Germinal center (tissue), 1 donor: ENCODE measurements around the gene SSR4.

Experiments
- DNase-seq: peaks from one replicate; pipeline ENCODE4 v3.0.0; 2012; ENCODE audit warnings: mixed read lengths, low spot score

Gene SSR4

DNA sequence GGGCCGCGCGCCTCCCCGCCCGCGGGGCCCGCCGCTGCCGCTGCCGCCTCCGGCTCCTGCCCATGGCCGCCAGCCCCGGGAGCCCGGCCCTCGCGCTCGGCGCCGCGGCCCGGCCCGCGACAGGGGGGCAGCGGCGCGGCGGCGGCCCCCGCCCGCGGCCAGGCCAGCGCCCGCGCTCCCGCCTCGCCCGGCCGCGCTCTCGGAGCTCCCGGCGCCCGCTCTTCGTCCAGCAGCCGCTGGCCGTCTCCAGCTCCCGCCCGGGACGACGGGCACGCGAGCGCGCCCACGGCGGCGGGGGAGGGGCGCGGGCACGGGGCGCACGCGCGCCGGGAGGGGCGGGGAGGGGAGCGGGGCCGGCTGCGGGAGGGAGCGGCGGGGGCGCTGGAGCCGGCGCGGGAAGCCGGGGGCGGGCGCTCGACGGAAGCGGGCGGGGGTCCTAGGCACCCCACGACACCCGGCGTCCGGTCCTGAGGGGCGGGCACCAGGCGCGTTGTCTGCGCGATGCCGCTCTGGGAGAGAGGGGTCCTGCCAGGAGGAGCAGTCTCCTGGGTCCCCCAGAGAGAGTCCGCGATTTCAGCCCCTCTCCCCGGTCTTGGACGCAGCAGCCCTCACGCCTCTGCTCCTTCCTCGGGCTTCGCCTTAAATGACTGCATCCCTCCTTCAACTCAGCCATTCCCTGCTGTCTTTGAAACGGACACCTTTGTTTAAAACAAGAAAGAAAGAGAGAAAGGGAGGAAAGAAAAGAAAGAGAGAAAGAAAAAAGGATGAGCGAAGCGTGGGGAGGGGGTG lies 36.4 kb downstream of the SSR4 start:
- DNase-seq, result no peak

DNA sequence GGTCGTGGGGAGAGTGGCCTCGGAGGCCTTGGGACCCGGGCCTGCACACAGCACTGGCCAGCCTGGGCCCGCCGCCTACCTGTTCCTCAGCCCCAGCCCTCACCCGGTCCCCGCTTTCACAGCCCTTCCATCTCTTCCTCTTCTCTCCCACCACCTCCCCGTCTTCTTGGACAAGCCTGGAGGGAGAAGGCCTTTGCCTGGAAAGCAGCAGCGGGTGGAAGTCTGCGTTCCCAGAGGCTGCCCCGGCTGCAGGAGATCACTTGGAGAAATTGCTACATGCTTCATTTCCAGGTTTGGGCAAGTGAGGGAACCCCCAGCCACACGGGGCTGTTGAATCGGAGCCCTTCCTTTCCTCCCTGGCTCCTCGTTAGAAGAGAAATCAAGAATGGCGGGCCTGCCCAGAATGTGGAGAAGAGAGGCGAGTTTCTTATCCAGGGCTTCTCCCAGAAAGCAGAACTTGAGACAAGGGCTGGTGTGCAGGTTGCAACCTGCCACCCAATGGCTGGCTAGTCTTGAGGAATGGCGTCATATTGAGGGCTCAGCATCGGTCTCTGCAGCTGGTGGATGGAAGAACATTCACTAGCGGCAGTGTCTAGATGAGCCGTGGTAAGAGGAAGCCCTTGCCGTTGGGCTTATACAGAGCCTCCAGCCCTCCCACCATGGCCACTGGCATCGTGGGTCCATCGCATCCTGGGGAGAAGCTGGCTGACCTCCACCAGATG lies 37.1 kb downstream of the SSR4 start:
- DNase-seq, result no peak

- no peak for DNase-seq
These were observed 38.3 kb downstream of the SSR4 start for GRCh38 chrX:153832728-153833127.

- no peak for DNase-seq
These were observed 42.5 kb downstream of the SSR4 start for GRCh38 chrX:153836921-153837320.

GRCh38 chrX:153844509-153845082 lies 50.1 kb downstream of the SSR4 start:
- no peak for DNase-seq

- no peak for DNase-seq
These were observed 50.7 kb downstream of the SSR4 start for GRCh38 chrX:153845195-153845594.

- no peak for DNase-seq
These were observed 51.4 kb downstream of the SSR4 start for GRCh38 chrX:153845842-153846241.
